GM19372 (cell line): ENCODE data around the gene ITPR1.
"Not testable (repeated sequence)": the region's sequence is repeated elsewhere in the genome, so short reads cannot be mapped to it uniquely, and the experiment has no call there.

Experiments
- ATAC-seq: cut with Tn5 transposase; IDR thresholded peaks from one replicate; pipeline ENCODE4 v1.9.1; 2021; ENCODE audit warnings: mild to moderate bottlenecking, low read depth, moderate library complexity; ENCODE audit not compliant: unreplicated experiment

ITPR1 gene

DNA sequence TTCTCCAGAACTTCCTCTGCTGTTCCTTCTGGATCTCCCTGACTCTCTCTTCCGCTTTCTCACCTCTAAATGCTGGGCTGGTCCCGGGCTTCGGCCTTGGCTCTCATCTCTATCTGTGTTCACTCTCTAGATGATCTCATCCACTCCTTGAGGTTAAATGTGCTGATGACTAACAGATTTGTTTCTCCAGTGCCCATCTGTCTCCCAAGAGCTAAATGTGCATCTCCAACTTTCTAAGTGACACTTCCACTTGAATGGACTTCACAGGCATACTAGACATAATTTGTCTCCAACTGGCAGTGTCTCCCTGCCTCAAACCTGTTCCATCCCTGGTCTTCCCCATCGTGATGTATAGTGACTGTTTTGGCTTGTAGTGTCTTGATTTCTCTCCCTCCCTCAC is 95.3 kb downstream of the ITPR1 start:
- ATAC-seq, result no peak

- no peak for ATAC-seq
Observed at GRCh38 chr3:4589475-4590097, 96.4 kb downstream of the ITPR1 start.

DNA sequence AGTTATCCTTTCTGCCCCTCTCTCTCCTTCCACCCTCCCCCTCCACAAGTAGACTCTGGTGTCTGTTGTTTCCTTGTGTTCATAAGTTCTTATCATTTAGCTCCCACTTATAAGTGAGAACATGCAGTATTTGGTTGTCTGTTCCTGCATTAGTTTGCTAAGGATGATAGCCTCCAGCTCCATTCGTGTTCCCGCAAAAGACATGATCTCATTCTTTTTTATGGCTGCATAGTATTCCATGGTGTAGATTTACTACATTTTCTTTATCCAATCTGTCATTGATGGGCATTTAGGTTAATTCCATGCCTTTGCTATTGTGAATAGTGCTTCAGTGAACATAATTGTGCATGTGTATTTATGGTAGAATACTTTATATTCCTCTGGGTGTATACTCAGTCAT is 97.7 kb downstream of the ITPR1 start:
- not testable (repeated sequence) for ATAC-seq

GRCh38 chr3:4591669-4592068 is 98.5 kb downstream of the ITPR1 start:
- ATAC-seq, result no peak

DNA sequence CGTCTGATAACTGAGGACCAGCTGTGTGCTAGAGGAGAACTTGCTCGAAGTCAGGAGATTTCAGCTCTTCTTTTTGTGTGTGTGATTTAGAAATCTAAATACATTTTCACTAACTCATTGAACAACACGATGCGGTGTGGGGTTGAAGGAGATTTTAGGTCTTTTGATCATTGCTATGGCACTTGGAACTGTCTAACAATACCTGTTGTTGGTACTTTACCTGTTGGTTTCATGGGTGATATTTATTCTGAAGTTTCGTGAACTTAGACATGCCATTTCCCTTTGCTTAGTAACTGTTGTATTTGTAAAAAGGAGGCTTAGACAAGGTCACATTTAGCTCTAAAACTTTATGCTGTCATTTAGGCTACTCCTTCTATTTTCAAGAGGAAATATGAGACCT is 99.9 kb downstream of the ITPR1 start:
- no peak for ATAC-seq

- no peak for ATAC-seq
Observed at GRCh38 chr3:4595710-4596113, 102.6 kb downstream of the ITPR1 start.

DNA sequence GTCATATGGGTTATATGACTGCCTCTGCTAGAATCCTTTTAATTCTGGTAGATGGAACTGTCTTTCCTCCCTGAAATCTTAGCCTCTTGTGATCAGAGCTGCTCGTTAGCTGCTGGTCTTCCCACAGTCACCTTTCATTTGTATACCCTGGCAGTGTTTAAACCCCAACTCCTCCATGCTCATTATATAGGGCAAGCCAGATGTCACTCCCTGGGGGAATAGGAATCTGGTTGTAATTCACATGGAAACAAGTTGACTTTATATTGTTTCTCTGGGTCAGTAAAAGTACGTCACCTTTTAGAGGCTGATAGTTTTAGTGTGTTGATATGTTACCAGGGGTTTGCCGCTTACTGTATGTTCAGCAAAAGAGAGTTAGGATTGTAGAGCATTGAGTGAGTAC is 103.5 kb downstream of the ITPR1 start:
- no peak for ATAC-seq

DNA sequence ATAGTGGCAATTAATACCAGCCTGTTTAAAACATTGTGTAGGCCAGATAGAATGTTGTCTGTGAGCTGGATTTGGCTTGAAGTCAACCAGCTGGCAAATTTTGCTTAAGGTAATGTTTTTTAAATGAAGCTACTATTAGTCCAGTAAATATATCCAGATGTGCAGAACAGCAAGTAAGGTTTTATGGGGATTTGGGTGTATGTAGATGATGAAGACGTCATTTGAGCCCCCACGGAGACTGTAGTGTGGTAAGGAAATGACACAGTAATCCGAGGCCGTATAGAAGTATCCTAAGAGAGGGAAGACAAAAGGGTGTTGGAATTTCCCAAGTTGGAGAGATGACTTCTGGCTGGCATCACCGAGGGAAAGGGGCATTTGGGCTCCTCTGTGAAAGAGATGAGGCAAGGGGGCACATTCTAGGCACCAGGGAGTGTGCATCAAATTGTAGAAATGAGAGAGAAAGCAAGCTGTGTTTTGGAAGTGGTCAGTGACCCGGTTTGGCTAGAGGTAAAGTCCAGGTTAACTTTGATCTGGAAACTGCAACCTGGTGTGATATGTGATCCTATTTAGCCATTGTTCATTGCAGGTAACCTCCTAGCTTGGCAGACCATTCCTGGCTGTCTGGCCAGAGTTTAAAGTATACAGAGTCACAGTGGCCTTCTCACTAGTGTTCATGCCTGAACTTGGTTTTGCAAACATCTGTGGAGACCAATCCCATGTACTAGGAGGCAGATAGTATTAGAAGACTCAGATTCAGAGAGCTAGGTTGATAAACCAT is 104.2 kb downstream of the ITPR1 start:
- no peak for ATAC-seq

GRCh38 chr3:4598232-4598631 is 105.1 kb downstream of the ITPR1 start:
- not testable (repeated sequence) for ATAC-seq

GRCh38 chr3:4599612-4600011 is 106.5 kb downstream of the ITPR1 start:
- no peak for ATAC-seq

GRCh38 chr3:4600493-4600892 is 107.3 kb downstream of the ITPR1 start:
- no peak for ATAC-seq

GRCh38 chr3:4601892-4602291 is 108.7 kb downstream of the ITPR1 start:
- no peak for ATAC-seq

GRCh38 chr3:4604693-4605092 is 111.5 kb downstream of the ITPR1 start:
- ATAC-seq, result no peak

GRCh38 chr3:4606911-4607310 is 113.8 kb downstream of the ITPR1 start:
- ATAC-seq, result no peak

DNA sequence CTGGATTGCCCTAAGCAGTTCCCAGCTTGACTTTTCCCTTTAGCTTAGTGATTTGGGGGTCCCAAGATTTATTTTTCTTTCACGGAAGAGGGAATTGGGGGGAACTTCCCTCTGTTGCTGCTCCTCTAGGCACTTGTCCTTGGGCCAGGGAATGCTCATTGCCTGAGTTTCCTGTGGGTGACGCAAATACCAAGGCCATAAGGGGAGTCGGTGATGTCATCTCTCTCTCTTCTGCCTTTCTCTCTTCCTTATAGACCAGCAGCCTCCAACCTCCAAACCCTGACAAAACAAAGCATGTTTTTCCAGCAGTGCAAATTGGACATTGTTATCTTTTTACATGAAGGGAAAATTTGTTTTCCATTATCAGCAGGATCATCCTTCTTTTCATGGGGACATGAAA is 120.2 kb downstream of the ITPR1 start:
- no peak for ATAC-seq

- no peak for ATAC-seq
Observed at GRCh38 chr3:4614070-4614469, 120.9 kb downstream of the ITPR1 start.

DNA sequence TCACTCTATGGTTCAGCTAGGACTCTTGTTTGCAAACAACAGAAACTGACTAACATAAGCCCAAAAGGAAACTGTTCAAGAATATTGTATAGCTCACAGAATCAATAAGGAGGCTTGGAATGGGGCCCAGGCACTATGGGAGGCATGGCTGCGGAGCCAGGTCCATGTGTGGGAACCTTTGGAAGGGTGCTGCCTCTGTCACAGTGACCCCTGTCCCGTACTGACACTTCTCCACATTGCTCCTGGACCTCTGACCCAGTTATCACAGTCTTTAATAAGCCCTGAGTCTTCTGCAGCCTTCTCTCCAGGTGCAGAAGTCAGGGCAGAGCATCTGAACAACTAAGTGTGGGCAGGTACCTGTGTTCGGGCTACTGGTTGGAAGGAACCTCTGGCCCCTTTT is 121.8 kb downstream of the ITPR1 start:
- no peak for ATAC-seq

GRCh38 chr3:4615750-4616149 is 122.6 kb downstream of the ITPR1 start:
- ATAC-seq, result no peak

GRCh38 chr3:4623421-4623999 is 130.4 kb downstream of the ITPR1 start:
- ATAC-seq, result no peak

DNA sequence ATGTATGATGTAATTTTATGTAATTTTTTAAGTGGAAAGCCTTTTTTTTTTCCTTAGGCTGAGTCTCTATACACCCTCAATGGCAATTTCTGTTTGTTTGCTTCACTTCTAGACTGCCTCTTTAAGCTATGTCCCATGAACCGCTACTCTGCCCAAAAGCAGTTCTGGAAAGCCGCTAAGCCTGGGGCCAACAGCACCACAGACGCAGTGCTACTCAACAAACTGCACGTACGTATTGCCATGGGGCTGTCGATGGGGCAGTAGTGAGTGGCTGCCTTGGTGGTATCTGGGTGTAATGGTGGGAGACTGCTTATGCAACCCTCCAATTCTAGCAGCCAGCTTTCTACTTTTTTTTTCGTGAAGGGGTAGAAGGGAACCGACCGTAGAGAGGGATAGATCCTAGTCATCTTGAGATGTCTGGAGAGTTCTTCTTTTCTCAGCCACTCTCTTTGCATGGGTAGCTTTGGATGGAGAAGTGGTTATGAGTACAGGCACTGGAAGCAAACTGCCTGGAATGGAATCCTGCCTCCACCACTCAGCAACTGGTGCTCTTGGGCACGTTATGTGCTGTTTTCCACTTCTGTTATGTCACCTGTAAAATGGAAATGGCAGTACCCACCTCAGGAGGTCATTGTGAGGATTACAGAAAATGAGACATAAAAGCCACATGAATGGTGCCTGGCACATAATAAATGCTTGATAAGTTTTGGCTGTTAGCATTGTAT is 134.7 kb downstream of the ITPR1 start:
- no peak for ATAC-seq
